ENCODE measurements around the gene CMIP. TPM values are rescaled to one million over a fixed set of nuclear protein-coding genes. Genes with fewer than 3 reads are reported as not detected.

The CMIP gene
- total RNA-seq, 4 donors from 2014 or later = 16.7 to 104 (median 43.6) TPM

GRCh38 chr16:81661082-81661481 lies 216.5 kb downstream of the CMIP start:
- intact Hi-C loops (cut with DNase I; ENCODE audit: low total_unique reads) = no loop called here
- H3K4me3 ChIP-seq = no peak overlapping the region
- no peaks in the 10 kb centered on the region for H3K9me3 ChIP-seq
- H3K4me1 ChIP-seq = no peaks in the 10 kb centered on the region
- TF ChIP-seq POLR2A (IDR thresholded peaks at IDR 0.05) (no peak), CTCF (IDR thresholded peaks at IDR 0.05) (no peak)
- H3K27me3 ChIP-seq = no peaks in the 10 kb centered on the region
- H3K36me3 ChIP-seq = no peaks in the 10 kb centered on the region
- H3K27ac ChIP-seq = no peak overlapping the region
- no peak for DNase-seq

GRCh38 chr16:81664153-81664552 lies 219.5 kb downstream of the CMIP start:
- TF ChIP-seq POLR2A (IDR thresholded peaks at IDR 0.05) (no peak), CTCF (IDR thresholded peaks at IDR 0.05) (no peak)
- no peaks in the 10 kb centered on the region for H3K36me3 ChIP-seq
- H3K27ac ChIP-seq = no peak overlapping the region

GRCh38 chr16:81665588-81665987 lies 221.0 kb downstream of the CMIP start:
- Histone ChIP-seq H3K27ac (no peak overlapping the region), H3K4me1 (no peaks in the 10 kb centered on the region), H3K4me3 (no peak overlapping the region), H3K27me3 (no peaks in the 10 kb centered on the region), H3K9me3 (no peaks in the 10 kb centered on the region), H3K36me3 (no peaks in the 10 kb centered on the region)
- TF ChIP-seq CTCF (IDR thresholded peaks at IDR 0.05) = no peak
- TF ChIP-seq POLR2A (IDR thresholded peaks at IDR 0.05) = no peak
- intact Hi-C loops (cut with DNase I; ENCODE audit: low total_unique reads) = no loop called here
- no peak for DNase-seq

More at GRCh38 chr16:81664153-81664552, 219.5 kb downstream of the CMIP start:
- intact Hi-C loops (cut with DNase I; ENCODE audit: low total_unique reads) = no loop called here
- Histone ChIP-seq H3K4me3 (no peak overlapping the region), H3K9me3 (no peaks in the 10 kb centered on the region), H3K4me1 (no peaks in the 10 kb centered on the region), H3K27me3 (no peaks in the 10 kb centered on the region)
- DNase-seq = no peak

- Histone ChIP-seq H3K36me3 (no peaks in the 10 kb centered on the region), H3K4me1 (no peaks in the 10 kb centered on the region), H3K27ac (no peak overlapping the region), H3K9me3 (no peaks in the 10 kb centered on the region), H3K4me3 (no peak overlapping the region), H3K27me3 (no peaks in the 10 kb centered on the region)
- no peak for TF ChIP-seq CTCF (IDR thresholded peaks at IDR 0.05)
- no peak for TF ChIP-seq POLR2A (IDR thresholded peaks at IDR 0.05)
- DNase-seq = no peak
- intact Hi-C loops (cut with DNase I; ENCODE audit: low total_unique reads) = no loop called here
Observed at GRCh38 chr16:81666113-81666512, 221.5 kb downstream of the CMIP start.

GRCh38 chr16:81668243-81669097 lies 223.9 kb downstream of the CMIP start:
- DNase-seq = no peak
- H3K4me1 ChIP-seq = no peaks in the 10 kb centered on the region
- no peak overlapping the region for H3K4me3 ChIP-seq
- no peaks in the 10 kb centered on the region for H3K9me3 ChIP-seq
- intact Hi-C loops (cut with DNase I; ENCODE audit: low total_unique reads) = no loop called here
- TF ChIP-seq POLR2A (IDR thresholded peaks at IDR 0.05) (no peak), CTCF (IDR thresholded peaks at IDR 0.05) (no peak)
- H3K36me3 ChIP-seq = no peaks in the 10 kb centered on the region
- no peaks in the 10 kb centered on the region for H3K27me3 ChIP-seq
- no peak overlapping the region for H3K27ac ChIP-seq
